ENCODE results near the gene TENM3.

GRCh38 chr4:182416067-182416466 is 172.9 kb downstream of the TENM3 start:
- TF ChIP-seq CTCF (IDR thresholded peaks at IDR 0.05; ENCODE audit: insufficient read depth, low read length, poor library complexity, severe bottlenecking), result no peak
- no peak for TF ChIP-seq EZH2phosphoT487 (conservative IDR thresholded peaks at IDR 0.05; ENCODE audit: low read length)
